ENCODE results near the gene PLXDC1.

DNA sequence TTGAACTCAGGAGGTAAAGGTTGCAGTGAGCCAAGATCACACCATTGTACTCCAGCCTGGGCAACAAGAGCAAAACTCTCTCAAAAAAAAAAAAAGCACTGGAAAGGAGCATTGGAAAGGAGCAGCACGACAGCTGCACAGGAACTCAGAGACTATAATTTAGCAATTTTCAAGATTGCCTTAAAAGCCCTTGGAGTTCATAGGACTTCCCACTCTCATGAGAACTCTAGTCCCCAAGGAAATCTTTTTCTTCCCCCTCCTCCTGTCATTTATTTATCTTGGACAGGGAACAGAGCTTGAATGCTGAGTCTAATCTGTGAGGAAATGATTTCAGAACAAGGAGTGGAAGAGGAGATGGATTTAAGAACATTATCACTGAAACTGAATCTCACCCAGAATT lies 69.0 kb downstream of the PLXDC1 start:
- TF ChIP-seq POLR2A (IDR thresholded peaks at IDR 0.05; ENCODE audit: low read length) (no peak), GATA1 (IDR thresholded peaks at IDR 0.05; ENCODE audit: low read depth, low read length) (no peak)

All from erythroblast (primary cell).